GDM1 (cell line): ENCODE data around the gene TMEM156.
"Not testable (repeated sequence)": the region's sequence is repeated elsewhere in the genome, so short reads cannot be mapped to it uniquely, and the experiment has no call there.

Experiments used
- DNase-seq: peaks from one replicate; lab custom pipeline; 2025; lab: John Stamatoyannopoulos, UW

The TMEM156 gene

DNA sequence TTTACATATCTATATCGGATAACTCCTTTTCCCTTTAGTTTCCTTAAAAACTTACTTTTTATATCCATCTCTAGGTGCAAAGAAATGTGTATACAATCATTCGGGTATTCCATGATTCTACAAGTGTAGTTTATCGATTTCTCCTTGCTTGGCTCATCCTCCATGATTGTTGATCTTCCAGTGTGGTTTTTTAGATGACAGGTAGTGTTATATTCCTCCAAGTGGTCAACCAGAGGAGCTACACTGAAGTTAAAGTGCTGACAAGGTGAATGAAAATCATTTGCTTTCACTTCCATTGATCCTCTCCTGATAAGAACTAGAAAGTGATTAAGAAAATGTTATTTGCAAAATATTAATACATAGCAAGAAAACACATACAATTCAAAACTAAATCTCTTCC, 38.5 kb downstream of the TMEM156 start:
- no peak for DNase-seq

DNA sequence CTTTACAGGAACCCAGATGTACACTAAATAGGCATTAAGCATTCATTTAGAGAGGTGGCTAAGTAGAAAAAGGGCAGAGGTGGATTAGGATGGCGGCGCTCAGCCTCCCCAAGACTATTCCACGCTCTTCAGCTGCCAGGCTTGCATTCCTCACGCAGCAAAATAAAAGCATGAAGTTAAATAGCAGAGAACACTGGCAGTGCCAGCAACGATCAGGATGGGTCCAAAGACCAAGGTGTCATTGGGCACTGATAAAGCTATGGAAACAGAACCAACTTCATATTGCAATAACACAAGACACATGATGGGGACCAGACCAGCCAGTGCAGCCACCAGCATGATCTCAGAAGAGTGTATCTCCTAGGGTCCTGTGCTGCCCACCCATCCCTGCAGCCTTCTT, 42.0 kb downstream of the TMEM156 start:
- no peak for DNase-seq

DNA sequence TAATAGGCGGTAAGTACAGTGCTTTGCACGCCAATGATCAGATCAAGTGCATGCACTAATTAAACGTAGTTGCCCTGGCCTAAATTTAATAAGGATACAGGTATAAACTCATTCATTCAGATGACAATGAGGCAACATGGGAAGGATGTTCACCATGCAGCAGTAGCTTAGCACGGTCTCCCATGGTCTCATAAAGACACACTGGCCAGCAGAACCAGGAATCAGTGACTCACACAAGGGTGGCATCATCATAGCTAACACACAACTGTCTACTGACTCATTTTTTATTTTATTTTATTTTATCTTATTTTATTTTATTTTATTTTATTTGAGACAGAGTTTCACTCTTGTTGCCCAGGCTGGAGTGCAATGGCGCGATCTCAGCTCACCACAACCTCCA, 42.7 kb downstream of the TMEM156 start:
- DNase-seq, result no peak

DNA sequence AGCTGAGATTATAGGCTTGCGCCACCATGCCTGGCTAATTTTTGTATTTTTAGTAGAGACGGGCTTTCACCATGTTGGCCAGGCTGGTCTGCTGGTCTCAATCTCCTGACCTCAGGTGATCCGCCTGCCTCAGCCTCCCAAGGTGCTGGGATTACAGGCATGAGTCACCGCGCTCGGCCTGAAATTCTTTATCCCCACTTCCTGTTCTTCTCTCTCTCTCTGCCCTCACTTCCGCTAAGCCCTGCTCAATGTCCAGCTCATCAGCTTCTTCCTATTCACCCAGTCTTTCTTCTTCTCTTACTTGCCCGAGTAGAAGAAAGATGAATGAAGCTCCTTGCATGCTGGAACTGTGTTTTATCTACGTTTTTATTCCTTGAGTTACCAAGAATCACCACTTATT, 43.9 kb downstream of the TMEM156 start:
- DNase-seq, result not testable (repeated sequence)

DNA sequence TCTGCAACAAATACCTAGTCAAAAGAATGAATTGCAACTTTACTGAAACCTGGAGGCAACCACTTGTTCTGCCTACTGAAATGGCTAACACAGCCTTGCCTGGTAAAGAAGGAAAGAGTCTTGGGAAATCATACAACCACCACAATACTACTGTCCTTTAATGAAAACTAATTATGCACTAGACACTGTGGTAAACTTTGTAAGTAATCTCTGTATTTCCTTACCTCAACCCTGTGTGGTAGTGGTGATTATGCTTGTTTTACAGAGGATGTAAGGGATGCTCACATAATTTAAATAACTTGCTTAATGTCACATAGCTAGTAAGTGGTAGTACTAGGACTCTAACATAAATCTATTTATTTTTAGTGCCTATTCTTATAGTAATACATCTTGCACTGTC, 44.7 kb downstream of the TMEM156 start:
- no peak for DNase-seq

DNA sequence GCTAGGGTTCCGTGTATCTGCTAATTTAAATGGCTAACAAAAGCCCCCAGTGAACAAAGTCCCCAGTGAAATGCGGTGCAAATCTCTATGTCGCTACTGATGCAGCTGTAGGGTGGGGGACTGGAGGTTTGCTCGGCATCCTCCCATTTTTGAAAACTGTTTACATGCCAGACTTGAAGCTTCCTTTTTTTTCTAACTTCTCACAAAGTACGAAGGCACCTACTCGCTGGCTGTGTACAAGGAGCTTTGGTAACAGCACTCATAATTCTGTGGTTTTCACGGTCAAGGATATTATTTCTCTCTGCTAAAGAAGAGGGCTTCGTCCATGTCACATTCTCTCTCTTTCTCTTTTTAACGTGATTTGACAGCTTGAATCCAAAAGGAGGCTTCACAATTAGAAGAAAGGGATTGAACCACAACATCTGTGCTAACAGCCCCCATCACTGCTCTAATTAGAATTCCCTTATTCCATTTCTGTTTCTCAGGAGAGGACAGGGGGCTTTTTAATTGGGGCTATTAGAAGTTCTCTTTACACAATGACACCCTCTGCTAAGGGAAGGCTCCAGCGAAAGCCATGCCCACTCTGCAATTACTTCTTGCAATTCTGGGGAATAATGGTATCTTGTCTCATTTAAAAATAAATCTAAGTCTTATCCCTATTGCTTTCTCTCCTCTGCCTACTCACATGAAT, 46.7 kb downstream of the TMEM156 start:
- DNase-seq, result no peak

DNA sequence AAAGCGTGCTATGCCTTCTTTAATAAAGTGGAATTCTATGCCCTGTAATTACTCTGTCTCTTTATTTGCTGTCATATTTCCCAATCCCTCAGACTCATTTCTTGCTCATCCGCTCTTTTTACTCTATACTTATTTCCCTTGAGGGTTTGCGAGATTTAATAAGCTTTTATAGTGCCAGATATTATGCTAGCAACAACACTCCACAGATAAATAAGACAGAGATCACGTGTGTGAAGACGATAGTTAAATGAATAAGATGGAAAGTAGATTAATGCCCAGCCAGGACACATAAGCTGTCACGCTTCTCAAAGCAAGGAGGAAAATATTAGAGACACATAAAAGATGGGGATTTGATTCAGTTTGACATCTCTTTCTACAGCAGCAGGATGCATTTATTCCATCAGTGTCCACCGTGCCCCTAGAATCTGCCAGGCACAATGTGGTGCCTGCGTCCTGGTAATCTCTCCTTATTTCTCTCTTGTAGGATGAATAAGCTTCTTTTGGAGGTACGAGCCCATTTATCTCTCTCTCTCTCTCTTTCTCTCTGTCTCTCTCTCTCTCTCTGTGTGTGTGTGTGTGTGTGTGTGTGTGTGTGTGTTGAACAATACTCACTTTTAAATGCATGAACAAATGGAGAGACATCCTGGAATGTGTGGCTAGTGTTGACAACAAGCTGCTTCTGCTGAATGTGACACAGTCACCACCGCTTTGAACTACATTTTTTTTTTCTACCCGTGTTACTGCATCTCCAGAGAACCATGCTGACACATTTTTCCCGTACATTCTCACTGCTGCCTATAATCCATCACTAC, 48.2 kb downstream of the TMEM156 start:
- DNase-seq, result no peak

DNA sequence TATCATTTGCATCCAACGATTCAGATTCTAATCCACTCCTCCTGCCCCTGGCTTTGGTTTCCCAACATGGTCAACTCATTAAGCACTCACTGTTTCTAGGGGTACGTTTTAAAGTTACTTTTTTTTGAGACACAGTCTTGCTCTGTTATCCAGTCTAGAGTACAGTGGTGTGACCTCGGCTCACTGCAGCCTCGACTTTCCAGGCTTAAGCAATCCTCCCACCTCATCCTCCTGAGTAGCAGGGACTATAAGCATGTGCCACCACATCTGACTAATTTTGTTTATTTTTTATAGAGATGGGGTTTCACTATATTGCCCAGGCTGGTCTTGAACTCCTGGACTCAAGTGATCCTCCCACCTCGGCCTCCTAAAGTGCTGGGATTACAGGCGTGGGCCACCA, 48.9 kb downstream of the TMEM156 start:
- DNase-seq, result no peak

DNA sequence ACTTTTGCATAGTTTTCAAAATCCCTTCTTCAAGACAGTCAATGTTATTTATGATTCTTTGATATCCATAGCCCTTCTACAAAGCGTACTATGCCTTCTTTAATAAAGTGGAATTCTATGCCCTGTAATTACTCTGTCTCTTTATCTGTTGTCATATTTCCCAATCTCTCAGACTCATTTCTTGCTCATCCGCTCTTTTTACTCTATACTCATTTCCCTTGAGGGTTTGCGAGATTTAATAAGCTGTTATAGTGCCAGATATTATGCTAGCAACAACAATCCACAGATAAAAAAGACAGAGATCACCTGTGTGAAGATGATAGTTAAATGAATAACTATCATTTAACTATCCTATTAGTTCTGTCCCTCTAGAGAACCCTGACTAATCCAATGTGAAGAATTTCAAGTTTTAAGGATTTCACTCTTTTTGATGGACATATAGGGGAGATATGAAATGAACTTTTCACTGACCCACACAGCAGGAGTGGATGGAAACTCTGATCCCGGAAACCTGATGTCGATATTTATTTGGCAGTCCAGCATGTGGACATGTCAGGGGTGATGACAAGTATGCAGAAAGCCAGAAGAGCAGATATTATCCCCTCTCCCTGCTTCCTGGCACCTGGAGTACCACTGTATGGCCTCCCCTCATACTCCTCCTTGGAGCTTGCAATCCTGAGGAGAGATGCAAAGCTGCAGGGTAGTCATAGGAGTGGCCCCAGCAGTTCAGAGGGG, 49.7 kb downstream of the TMEM156 start:
- no peak for DNase-seq

DNA sequence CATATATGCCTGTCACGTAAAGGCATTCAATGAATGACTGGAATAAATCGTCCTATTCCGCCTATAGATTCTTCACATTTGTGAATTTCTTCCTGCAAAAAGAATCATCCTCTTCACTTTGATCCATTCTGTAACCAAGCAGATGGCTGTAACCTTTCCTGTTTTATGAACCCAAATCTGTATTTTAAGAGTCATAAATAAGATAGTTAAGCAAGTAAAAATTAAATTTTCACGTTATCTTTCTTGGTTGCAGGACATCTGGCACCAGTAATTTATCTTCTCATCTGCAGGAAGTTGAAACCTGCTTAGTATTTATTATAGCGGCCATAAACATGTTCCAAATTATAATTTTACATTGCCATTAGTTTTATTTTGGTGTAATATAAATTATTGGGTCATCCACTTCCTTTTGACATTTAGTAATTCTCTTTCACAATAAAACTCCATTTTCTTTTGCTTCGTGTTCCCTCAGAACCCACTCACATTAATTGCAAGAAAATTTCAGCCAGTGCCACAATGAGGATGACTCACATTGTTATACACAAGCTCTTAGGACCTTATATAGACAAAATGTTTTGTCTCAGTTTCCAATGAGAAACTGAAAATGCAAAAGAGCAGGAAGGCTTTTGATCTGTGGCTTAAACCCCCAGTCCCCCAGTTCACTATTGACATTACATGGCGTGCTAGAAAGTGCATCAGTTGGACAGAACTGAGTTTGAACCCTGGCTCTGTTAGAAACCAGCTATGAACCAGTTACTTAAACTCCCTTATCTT, 51.1 kb downstream of the TMEM156 start:
- DNase-seq, result no peak

DNA sequence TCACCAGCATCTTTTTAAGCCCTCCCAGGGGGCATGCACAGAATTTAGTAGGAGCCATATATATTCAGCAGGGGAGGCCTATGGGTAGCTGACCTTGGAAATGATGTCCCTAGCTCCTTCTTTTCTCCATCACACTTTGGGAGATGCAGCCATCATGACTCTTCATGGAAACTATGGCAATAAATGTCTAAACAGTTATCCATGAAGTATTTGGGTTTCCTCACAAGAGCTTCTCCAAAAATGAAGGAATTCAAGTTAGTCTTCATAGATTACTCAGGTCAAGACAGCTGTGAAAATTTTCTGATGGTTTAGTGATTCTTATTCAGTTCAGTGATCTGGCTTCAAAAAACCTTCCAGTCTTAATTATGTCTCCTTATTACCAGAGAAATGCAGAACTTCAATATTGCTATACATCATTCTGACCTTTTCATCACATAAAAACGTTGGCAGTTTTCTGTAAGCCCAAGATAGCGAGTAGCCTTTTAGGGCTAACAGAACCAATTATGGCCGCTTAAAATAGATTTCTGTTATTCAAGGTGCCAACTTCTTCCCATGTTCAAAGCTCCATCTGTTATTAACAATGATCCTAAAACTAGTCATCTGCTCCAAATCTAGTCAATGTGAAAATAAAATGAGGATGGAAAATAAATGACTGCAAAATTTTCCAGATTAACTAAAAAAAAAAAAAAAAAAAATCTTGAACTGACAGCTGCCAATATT, 52.5 kb downstream of the TMEM156 start:
- DNase-seq, result no peak

DNA sequence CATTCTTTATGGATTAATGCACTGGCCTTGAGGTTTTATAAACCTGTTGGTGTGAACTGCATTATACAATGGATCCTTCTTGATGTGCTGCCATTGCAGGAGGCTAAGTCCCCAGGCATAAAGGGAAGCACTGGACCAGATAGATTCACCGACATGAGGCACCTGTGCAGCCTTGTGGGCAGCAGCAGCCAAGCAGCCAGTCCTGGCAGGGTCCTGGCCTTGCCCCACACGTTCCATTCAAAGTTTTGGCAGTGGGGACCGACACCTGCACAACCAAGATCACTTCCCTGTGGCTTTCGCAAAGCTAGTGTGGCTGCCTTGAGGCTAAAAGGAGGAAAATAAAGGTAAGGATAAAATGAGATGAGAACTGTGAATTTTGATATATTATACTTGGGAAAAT, 53.1 kb downstream of the TMEM156 start:
- no peak for DNase-seq

DNA sequence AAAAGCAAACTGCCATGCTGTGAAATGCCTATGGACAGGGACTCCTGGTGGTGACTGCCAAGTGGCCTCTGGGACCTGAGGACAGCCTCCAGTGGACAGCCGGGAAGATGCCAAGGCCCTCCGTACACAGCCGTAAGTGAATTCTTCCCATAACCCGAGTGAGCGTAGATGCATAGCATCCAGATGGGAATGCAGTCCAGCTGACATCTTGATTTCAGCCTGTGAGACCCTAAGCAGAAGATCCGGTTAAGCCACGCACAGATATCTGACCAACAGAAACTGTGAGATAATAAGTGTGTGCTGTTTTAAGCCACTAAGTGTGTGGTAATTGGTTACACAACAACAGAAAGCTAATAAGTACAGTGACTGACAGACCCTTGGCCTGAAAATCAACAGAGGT, 55.9 kb downstream of the TMEM156 start:
- no peak for DNase-seq

DNA sequence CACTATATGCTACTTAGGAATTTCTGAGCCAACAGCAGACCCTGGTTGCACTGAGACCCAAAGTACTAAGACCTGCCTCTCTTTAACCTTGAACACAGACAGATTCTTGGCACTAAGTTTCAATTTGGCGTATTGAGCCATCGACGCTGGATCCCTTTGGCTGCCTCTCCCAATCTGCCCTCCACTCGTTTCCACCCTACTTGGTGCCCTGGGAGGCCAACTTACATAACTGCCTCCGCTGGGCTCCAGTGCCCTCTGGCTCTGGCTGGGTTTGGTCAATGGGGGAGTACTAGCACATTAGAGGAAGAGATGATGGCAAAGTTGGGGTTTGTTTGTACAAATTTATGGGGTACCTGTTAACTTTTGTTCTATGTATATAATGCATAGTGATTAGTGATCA, 63.5 kb downstream of the TMEM156 start:
- no peak for DNase-seq

DNA sequence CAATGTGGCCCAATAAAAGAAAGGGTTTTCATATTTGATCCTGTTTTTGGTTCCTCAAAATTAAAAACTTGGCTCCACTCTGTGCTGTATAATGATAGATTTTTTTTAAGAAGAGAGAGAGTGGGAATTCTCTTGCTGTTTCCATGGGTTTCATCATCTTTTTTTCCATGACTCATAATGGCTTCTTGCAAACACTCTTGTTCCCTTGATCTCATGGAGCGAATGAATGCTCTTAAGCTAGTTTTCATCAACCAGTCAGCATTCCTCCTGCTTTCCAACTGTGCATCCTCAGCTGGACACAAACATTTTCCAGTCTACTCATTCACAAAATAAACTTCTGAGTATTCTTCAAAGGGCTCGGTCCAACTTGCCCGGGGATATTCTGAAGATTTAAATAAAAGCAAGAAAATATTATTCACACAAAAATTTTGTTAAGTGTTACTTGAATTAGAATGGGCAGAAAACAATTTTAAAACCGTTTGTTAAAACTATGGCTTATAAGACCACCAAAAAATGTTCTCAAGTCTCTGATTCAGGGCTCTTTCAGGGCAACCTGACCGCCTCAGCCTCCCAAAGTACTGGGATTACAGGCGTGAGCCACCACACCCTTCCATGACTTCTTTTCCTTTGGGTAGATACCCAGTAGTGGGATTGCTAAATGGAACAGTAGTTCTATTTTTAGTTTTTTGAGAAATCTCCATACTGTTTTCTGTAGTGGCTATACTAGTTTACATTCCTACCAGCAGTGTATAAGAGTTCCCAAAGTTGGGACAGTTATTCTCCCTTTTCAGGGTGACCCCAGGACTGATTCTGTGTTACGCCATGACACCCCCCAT, 64.7 kb downstream of the TMEM156 start:
- DNase-seq, result no peak

DNA sequence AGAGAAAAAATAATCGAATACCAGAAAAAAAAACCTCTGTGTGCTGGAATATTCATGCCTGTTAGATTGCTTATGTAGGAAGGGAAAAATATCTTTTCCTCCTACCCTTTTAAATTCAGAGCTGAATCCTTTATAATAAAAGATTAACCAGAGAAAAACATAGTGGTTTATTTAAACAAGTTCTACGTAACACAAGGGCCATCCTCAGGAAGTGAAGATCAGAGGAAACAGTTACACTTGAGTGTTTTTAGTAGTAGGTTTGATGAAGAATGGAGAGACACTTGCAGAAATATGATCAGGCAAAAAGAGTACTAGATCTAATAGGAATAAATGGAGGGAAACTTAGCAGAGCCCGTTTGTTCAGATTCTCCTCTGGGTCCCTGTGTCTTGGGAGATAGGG, 66.3 kb downstream of the TMEM156 start:
- DNase-seq, result no peak

DNA sequence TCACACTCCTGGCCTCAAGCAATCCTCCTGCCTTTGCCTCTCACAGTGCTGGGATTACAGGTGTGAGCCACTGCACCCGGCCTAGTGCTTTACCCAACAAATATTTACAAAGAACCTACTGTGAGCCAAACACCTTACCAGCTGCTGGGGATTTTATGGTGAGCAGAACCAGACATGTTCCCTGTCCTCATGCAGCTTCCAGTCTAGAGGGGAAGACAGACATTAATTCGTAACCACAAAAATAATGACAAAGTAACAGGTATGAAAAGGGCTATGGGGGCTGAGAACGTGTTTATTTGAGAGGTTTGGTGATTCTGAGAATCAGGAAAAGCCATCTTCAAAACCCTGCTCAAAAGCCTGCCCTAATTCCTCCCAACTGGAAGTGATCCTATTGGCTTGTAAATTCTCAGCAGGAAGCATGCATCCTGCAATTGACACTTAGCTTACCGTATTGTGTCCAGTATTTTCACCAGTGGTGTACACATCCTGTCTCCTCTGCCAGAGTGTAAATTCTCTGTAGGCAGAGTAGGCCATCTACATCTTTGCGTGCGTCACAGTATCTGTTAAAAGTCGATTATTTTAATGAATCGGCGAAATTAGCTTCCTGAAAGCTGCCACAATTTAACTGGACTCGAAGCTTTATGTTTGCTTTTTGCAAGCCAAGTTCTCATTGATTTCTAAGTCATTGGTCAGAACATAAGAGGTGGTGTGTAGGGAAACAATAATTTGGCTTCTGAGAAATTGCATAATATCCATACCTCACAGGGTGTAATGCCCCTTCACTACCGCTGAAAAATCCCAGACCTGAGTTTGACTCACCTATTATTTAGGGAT, 67.0 kb downstream of the TMEM156 start:
- DNase-seq, result no peak

DNA sequence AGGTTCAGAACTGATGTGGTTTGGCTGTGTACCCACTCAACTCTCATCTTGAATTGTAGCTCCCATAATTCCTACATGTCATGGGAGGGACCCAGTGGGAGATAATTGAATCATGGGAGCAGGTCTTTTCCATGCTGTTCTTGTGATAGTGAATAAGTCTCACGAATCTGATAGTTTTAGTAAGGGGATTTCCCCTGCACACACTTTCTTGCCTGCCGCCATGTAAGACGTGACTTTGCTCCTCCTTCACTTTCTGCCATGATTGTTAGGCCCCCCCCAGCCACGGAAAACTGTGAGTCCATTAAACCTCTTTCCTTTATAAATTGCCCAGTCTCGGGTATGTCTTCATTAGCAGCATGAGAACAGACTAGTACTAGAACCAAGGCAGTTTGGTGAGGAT, 73.0 kb downstream of the TMEM156 start:
- not testable (repeated sequence) for DNase-seq

DNA sequence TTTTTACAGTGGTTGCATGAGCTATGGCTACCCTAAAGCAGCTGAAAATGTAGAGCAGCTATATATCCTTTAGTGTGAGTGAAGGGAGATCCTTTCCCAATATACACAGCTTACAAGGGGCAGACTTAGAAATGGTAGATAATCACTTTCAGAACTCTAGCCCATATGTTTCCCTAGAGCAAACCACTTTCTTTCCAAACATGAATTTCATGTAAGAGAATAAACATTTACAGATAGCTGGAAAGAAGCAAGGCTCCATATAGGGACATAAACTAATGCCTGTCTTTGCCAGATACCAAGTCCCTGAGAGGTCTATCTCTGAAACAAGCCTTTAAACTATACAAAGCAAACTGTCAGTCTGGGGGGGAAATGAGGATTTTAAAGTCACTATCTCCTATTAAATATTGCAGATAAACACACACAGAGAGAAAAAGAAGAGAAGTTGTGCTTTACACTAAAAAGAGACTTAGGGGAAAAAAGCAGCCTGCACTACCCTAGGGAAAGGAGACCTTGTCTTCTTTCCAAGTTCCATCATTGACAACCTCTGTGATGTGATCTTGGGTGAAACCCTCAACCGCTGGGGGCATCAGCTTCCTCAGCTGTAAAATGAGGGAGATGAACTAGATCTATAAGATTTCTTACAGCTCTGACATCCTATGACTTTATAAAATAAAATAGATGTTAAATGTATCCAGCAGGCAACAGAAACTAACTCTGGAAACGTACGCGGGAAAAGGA, 73.6 kb downstream of the TMEM156 start:
- DNase-seq, result peak; percentile 65
